ENCODE measurements around the gene PRKCH. TPM values are rescaled to one million over a fixed set of nuclear protein-coding genes. Genes with fewer than 3 reads are reported as not detected.

Gene PRKCH
- total RNA-seq, 1 donor from 2014 or later: 9.0 TPM

- H3K27me3 Mint-ChIP-seq (ENCODE audit: low read depth): peaks cover 32% of the 10 kb centered on the region
- no peak for DNase-seq (ENCODE audit: low spot score in 2 of 2, unreplicated experiment in 2 of 2)
- H3K4me1 Mint-ChIP-seq: peaks cover 18% of the 10 kb centered on the region
- no peaks in the 10 kb centered on the region for H3K36me3 Mint-ChIP-seq
- H3K27ac Mint-ChIP-seq: no peak overlapping the region
- TF ChIP-seq, protein P1, sequence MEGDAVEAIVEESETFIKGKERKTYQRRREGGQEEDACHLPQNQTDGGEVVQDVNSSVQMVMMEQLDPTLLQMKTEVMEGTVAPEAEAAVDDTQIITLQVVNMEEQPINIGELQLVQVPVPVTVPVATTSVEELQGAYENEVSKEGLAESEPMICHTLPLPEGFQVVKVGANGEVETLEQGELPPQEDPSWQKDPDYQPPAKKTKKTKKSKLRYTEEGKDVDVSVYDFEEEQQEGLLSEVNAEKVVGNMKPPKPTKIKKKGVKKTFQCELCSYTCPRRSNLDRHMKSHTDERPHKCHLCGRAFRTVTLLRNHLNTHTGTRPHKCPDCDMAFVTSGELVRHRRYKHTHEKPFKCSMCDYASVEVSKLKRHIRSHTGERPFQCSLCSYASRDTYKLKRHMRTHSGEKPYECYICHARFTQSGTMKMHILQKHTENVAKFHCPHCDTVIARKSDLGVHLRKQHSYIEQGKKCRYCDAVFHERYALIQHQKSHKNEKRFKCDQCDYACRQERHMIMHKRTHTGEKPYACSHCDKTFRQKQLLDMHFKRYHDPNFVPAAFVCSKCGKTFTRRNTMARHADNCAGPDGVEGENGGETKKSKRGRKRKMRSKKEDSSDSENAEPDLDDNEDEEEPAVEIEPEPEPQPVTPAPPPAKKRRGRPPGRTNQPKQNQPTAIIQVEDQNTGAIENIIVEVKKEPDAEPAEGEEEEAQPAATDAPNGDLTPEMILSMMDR (IDR thresholded peaks at IDR 0.05; ENCODE audit: unreplicated experiment): no peak
- H3K9me3 Mint-ChIP-seq: no peaks in the 10 kb centered on the region
- no peak overlapping the region for H3K4me3 Mint-ChIP-seq
Measured at GRCh38 chr14:61331992-61332657, 10.7 kb downstream of the PRKCH start.

- H3K4me3 Mint-ChIP-seq: no peak overlapping the region
- no peaks in the 10 kb centered on the region for H3K36me3 Mint-ChIP-seq
- no peak overlapping the region for H3K27ac Mint-ChIP-seq
- DNase-seq (ENCODE audit: low spot score in 2 of 2, unreplicated experiment in 2 of 2): no peak
- TF ChIP-seq, protein P1 (IDR thresholded peaks at IDR 0.05; ENCODE audit: unreplicated experiment): no peak
- peaks cover 32% of the 10 kb centered on the region for H3K27me3 Mint-ChIP-seq (ENCODE audit: low read depth)
- H3K9me3 Mint-ChIP-seq: no peaks in the 10 kb centered on the region
- H3K4me1 Mint-ChIP-seq: peaks cover 16% of the 10 kb centered on the region
Measured at GRCh38 chr14:61332658-61333029, 11.3 kb downstream of the PRKCH start.

DNA sequence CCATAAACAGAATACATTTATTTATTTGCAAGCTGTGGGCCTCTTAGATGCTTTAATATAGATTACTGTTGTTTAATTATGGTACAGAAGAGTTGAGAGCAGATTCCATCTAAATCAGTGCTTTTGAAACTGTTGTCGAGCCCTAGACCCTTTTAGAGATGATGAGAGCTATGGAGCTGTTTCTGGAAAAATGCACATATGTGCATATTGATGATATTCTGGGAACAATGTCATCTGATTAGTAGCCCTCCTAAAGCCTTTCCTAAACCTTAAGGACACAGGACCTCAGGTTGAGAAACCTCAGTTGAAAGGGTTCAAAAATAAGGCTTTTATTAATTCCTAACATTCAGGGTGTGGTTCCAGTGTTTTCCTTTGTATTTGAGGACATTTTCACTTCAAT, 11.7 kb downstream of the PRKCH start:
- TF ChIP-seq, protein P1 (IDR thresholded peaks at IDR 0.05; ENCODE audit: unreplicated experiment): no peak
- DNase-seq (ENCODE audit: low spot score in 2 of 2, unreplicated experiment in 2 of 2): no peak
- no peaks in the 10 kb centered on the region for H3K36me3 Mint-ChIP-seq
- no peak overlapping the region for H3K27ac Mint-ChIP-seq
- H3K4me3 Mint-ChIP-seq: no peak overlapping the region
- no peaks in the 10 kb centered on the region for H3K9me3 Mint-ChIP-seq
- H3K4me1 Mint-ChIP-seq: peaks cover 20% of the 10 kb centered on the region
- peaks cover 32% of the 10 kb centered on the region for H3K27me3 Mint-ChIP-seq (ENCODE audit: low read depth)

DNA sequence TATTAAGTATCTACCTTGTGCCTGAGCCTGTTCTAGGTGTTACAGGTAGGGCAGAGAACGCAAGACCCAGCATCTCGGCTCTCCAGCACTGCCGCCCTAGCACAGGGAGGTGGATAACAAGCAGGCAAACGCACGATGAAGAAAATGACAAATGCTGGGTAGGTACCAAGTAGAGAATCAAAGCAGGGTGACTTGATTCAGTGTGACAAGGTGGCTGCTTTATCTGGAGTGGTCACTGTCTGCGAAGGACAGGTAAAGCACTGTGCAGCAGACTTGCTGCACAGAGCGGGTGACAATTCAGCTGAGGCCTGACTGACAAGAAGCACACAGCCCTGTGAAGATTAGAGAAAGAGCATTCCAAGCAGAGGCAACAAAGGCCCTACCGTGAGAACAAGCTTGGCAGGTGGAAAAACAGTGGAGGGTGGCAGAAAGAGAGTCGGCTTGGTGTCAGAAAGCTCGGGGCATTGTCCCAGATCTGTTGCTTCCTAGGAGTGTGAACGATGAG, 12.9 kb downstream of the PRKCH start:
- Mint-ChIP-seq H3K4me3 (no peak overlapping the region), H3K4me1 (peaks cover 27% of the 10 kb centered on the region), H3K27me3 (ENCODE audit: low read depth) (peaks cover 27% of the 10 kb centered on the region), H3K9me3 (no peaks in the 10 kb centered on the region), H3K36me3 (no peaks in the 10 kb centered on the region), H3K27ac (no peak overlapping the region)
- no peak for DNase-seq (ENCODE audit: low spot score in 2 of 2, unreplicated experiment in 2 of 2)
- TF ChIP-seq, protein P1 (IDR thresholded peaks at IDR 0.05; ENCODE audit: unreplicated experiment): no peak

GRCh38 chr14:61335049-61335448, 13.7 kb downstream of the PRKCH start:
- TF ChIP-seq, protein P1 (IDR thresholded peaks at IDR 0.05; ENCODE audit: unreplicated experiment): no peak
- DNase-seq (ENCODE audit: low spot score in 2 of 2, unreplicated experiment in 2 of 2): no peak
- Mint-ChIP-seq H3K36me3 (no peaks in the 10 kb centered on the region), H3K27me3 (ENCODE audit: low read depth) (peaks cover 20% of the 10 kb centered on the region), H3K27ac (no peak overlapping the region), H3K9me3 (no peaks in the 10 kb centered on the region), H3K4me1 (peaks cover 29% of the 10 kb centered on the region), H3K4me3 (no peak overlapping the region)
